HG03520 (cell line): ENCODE measurements around the gene LRMDA.

Experiments
- ATAC-seq: cut with Tn5 transposase; IDR thresholded peaks from one replicate; pipeline ENCODE4 v1.9.1; 2021; ENCODE audit warnings: mild to moderate bottlenecking, moderate library complexity; ENCODE audit not compliant: unreplicated experiment

The LRMDA gene

GRCh38 chr10:75884808-75885207, 453.4 kb downstream of the LRMDA start:
- ATAC-seq, result no peak

- ATAC-seq, result no peak
Observed at GRCh38 chr10:75887369-75887768, 455.9 kb downstream of the LRMDA start.

- no peak for ATAC-seq
Observed at GRCh38 chr10:75887992-75888680, 456.7 kb downstream of the LRMDA start.

GRCh38 chr10:75889051-75889450, 457.6 kb downstream of the LRMDA start:
- no peak for ATAC-seq

GRCh38 chr10:75894761-75895160, 463.3 kb downstream of the LRMDA start:
- ATAC-seq, result no peak

GRCh38 chr10:75895259-75895658, 463.8 kb downstream of the LRMDA start:
- ATAC-seq, result no peak

GRCh38 chr10:75899816-75900390, 468.5 kb downstream of the LRMDA start:
- no peak for ATAC-seq

- no peak for ATAC-seq
Observed at GRCh38 chr10:75902816-75903215, 471.4 kb downstream of the LRMDA start.

- ATAC-seq, result no peak
Observed at GRCh38 chr10:75904499-75905283, 473.3 kb downstream of the LRMDA start.

- no peak for ATAC-seq
Observed at GRCh38 chr10:75905490-75905889, 474.1 kb downstream of the LRMDA start.

GRCh38 chr10:75910032-75910431, 478.6 kb downstream of the LRMDA start:
- ATAC-seq, result no peak

- no peak for ATAC-seq
Observed at GRCh38 chr10:75911426-75911825, 480.0 kb downstream of the LRMDA start.

GRCh38 chr10:75916906-75917305, 485.5 kb downstream of the LRMDA start:
- no peak for ATAC-seq

GRCh38 chr10:75919913-75920312, 488.5 kb downstream of the LRMDA start:
- no peak for ATAC-seq

GRCh38 chr10:75922435-75922834, 491.0 kb downstream of the LRMDA start:
- no peak for ATAC-seq

- ATAC-seq, result no peak
Observed at GRCh38 chr10:75924309-75924902, 493.0 kb downstream of the LRMDA start.

GRCh38 chr10:75925999-75926398, 494.6 kb downstream of the LRMDA start:
- no peak for ATAC-seq

- ATAC-seq, result no peak
Observed at GRCh38 chr10:75926763-75927162, 495.3 kb downstream of the LRMDA start.

GRCh38 chr10:75928231-75928630, 496.8 kb downstream of the LRMDA start:
- no peak for ATAC-seq

GRCh38 chr10:75929630-75930161, 498.3 kb downstream of the LRMDA start:
- ATAC-seq, result no peak

GRCh38 chr10:75932921-75933320, 501.5 kb downstream of the LRMDA start:
- no peak for ATAC-seq
